Peyer's patch (tissue), 4 donors: ENCODE data around the gene IGLON5. TPM values are rescaled to one million over a fixed set of nuclear protein-coding genes. Genes with fewer than 3 reads are reported as not detected.
A peak's percentile ranks its signal among the peaks of the same experiment; 100 is the strongest.

Experiments
- DNase-seq, 3 donors: peaks; one replicate each; pipeline ENCODE4 v3.0.0-alpha.2; 2017 to 2019
- H3K27ac ChIP-seq, 4 donors: fragments of 200-600 bp; sonication (generic); one replicate each; pipeline ENCODE4 v1.5.1; 2016 to 2019
- H3K27me3 ChIP-seq, 2 donors: fragments of 200-600 bp; sonication (generic); one replicate each; pipeline ENCODE4 v1.5.1; 2019
- H3K36me3 ChIP-seq, 3 donors: fragments of 200-600 bp; sonication (generic); one replicate each; pipeline ENCODE4 v1.5.1; 2016 to 2019
- H3K4me1 ChIP-seq, 4 donors: fragments of 200-600 bp; sonication (generic); one replicate each; pipeline ENCODE4 v1.5.1; 2016 to 2019
- H3K4me3 ChIP-seq, 4 donors: fragments of 200-600 bp; sonication (generic); 1 replicate in 3 of 4; 2 replicates in 1 of 4; pipeline ENCODE4 v1.5.1; 2016 to 2019; ENCODE audit warnings: mild to moderate bottlenecking in 1 of 4
- H3K9me3 ChIP-seq, 4 donors: fragments of 200-600 bp; sonication (generic); one replicate each; pipeline ENCODE4 v1.5.1; 2016 to 2019; ENCODE audit warnings: mild to moderate bottlenecking in 1 of 4
- CTCF ChIP-seq, 6 experiments: fragments of 450-650 bp in 4 of 6; fragments of 200-600 bp in 2 of 6; sonication (generic) in 1 of 6; IDR thresholded peaks; one replicate each; pipeline ENCODE4 v1.5.1; 2017 to 2019; ENCODE audit warnings: antibody characterized with exemption in 6 of 6, mild to moderate bottlenecking in 3 of 6, moderate library complexity in 1 of 6
- POLR2A ChIP-seq, 2 donors: fragments of 450-650 bp; IDR thresholded peaks; one replicate each; pipeline ENCODE4 v1.5.1; 2017; ENCODE audit warnings: antibody characterized with exemption in 2 of 2, mild to moderate bottlenecking in 2 of 2, moderate library complexity in 2 of 2
- total RNA-seq, 4 donors: library from RNA; depleted of rRNA; stranded (reverse); fragments of >200 nt; gene quantifications; one replicate each; pipeline ENCODE4 v1.1.0, GENCODE V29; 2016

IGLON5 gene
- total RNA-seq, 4 donors from 2014 or later = not detected

GRCh38 chr19:51357952-51358351 lies 46.5 kb downstream of the IGLON5 start:
- Histone ChIP-seq H3K36me3 (peaks cover 0 to 5% (median 0%) of the 10 kb centered on the region in 3 donors), H3K9me3 (no peaks in the 10 kb centered on the region), H3K27me3 (no peaks in the 10 kb centered on the region), H3K27ac (no peak overlapping the region), H3K4me1 (peaks cover 0 to 7% (median 4%) of the 10 kb centered on the region in 4 donors), H3K4me3 (no peak overlapping the region)
- DNase-seq = no peak
- TF ChIP-seq CTCF (IDR thresholded peaks at IDR 0.05) (no peak), POLR2A (IDR thresholded peaks at IDR 0.05) (no peak)

GRCh38 chr19:51359294-51359693 lies 47.9 kb downstream of the IGLON5 start:
- peaks cover 0 to 18% (median 6%) of the 10 kb centered on the region in 4 donors for H3K4me1 ChIP-seq
- H3K36me3 ChIP-seq = no peaks in the 10 kb centered on the region
- no peak overlapping the region for H3K4me3 ChIP-seq
- no peak overlapping the region for H3K27ac ChIP-seq
- no peak for DNase-seq
- no peak for TF ChIP-seq POLR2A (IDR thresholded peaks at IDR 0.05)
- no peak for TF ChIP-seq CTCF (IDR thresholded peaks at IDR 0.05)
- H3K9me3 ChIP-seq = no peaks in the 10 kb centered on the region
- H3K27me3 ChIP-seq = no peaks in the 10 kb centered on the region

GRCh38 chr19:51361239-51361638 lies 49.8 kb downstream of the IGLON5 start:
- Histone ChIP-seq H3K9me3 (no peaks in the 10 kb centered on the region), H3K4me3 (no peak overlapping the region), H3K27me3 (no peaks in the 10 kb centered on the region), H3K4me1 (peaks cover 5 to 32% (median 7%) of the 10 kb centered on the region in 4 donors), H3K36me3 (no peaks in the 10 kb centered on the region), H3K27ac (no peak overlapping the region)
- no peak for TF ChIP-seq POLR2A (IDR thresholded peaks at IDR 0.05)
- no peak for TF ChIP-seq CTCF (IDR thresholded peaks at IDR 0.05)
- DNase-seq = no peak

GRCh38 chr19:51364200-51365106 lies 53.0 kb downstream of the IGLON5 start:
- Histone ChIP-seq H3K36me3 (no peaks in the 10 kb centered on the region), H3K4me1 (peaks cover 5 to 40% (median 11%) of the 10 kb centered on the region in 4 donors), H3K27me3 (no peaks in the 10 kb centered on the region), H3K9me3 (no peaks in the 10 kb centered on the region), H3K27ac (peak overlapping the region in 1 of 4 donors; percentile 85), H3K4me3 (peak overlapping the region in 2 of 4 donors; percentile 19 to 94)
- TF ChIP-seq CTCF (IDR thresholded peaks at IDR 0.05) (no peak), POLR2A (IDR thresholded peaks at IDR 0.05) (no peak)
- no peak for DNase-seq

- TF ChIP-seq CTCF (IDR thresholded peaks at IDR 0.05) (no peak), POLR2A (IDR thresholded peaks at IDR 0.05) (peak in 1 of 2 donors; percentile 22)
- Histone ChIP-seq H3K4me1 (peaks cover 5 to 40% (median 11%) of the 10 kb centered on the region in 4 donors), H3K27ac (peak overlapping the region; percentile 88 to 98 (median 94)), H3K9me3 (no peaks in the 10 kb centered on the region), H3K36me3 (no peaks in the 10 kb centered on the region), H3K4me3 (peak overlapping the region; percentile 72 to 94 (median 75)), H3K27me3 (no peaks in the 10 kb centered on the region)
- DNase-seq = peak in 1 of 3 donors; percentile 60
These were observed 53.9 kb downstream of the IGLON5 start for GRCh38 chr19:51365211-51365964.
